Activated CD4-positive, alpha-beta memory T cell treated with anti-CD3 and anti-CD28 coated beads for 36 hours (primary cell): ENCODE data around the gene UGGT1. TPM values are rescaled to one million over a fixed set of nuclear protein-coding genes. Genes with fewer than 3 reads are reported as not detected.
A peak's percentile ranks its signal among the peaks of the same experiment; 100 is the strongest.
"Not testable (repeated sequence)": the region's sequence is repeated elsewhere in the genome, so short reads cannot be mapped to it uniquely, and the experiment has no call there.

Experiments used
- CTCF ChIA-PET: fragments of 350-600 bp; sonication (Branson Sonifier 250); formaldehyde crosslinking; loops from one replicate; lab custom pipeline; 2021; ENCODE audit warnings: antibody characterized with exemption, inconsistent platforms; lab: Charles Lee
- POLR2A ChIA-PET: fragments of 350-600 bp; sonication (Branson Sonifier 250); formaldehyde crosslinking; loops from one replicate; lab custom pipeline; 2021; ENCODE audit warnings: antibody characterized with exemption; lab: Charles Lee
- DNase-seq: peaks from one replicate; pipeline ENCODE4 v3.0.0-alpha.2; 2020
- H3K27ac Mint-ChIP-seq: one replicate; pipeline ENCODE4 v1.8.0; 2021; ENCODE audit warnings: mixed read lengths
- H3K27me3 Mint-ChIP-seq: one replicate; pipeline ENCODE4 v1.8.0; 2021; ENCODE audit warnings: mixed read lengths
- H3K36me3 Mint-ChIP-seq: one replicate; pipeline ENCODE4 v1.8.0; 2021; ENCODE audit warnings: mixed read lengths
- H3K4me1 Mint-ChIP-seq: one replicate; pipeline ENCODE4 v1.8.0; 2021; ENCODE audit warnings: low read depth, mixed read lengths
- H3K4me3 Mint-ChIP-seq: one replicate; pipeline ENCODE4 v1.8.0; 2021; ENCODE audit warnings: mild to moderate bottlenecking, mixed read lengths
- H3K9me3 Mint-ChIP-seq: one replicate; pipeline ENCODE4 v1.8.0; 2021; ENCODE audit warnings: mixed read lengths
- intact Hi-C: fragments of 100-400 bp; cut with micrococcal nuclease; formaldehyde crosslinking; loops from one replicate; pipeline ENCODE4 v1.15.1; 2023
- total RNA-seq, 2 experiments: library from RNA; stranded (reverse); gene quantifications; one replicate each; pipeline ENCODE4 v1.2.3, GENCODE V29; 2021

Gene UGGT1
- total RNA-seq, 2 experiments from 2014 or later, result 50.8 to 53.2 TPM

- H3K9me3 Mint-ChIP-seq, result no peaks in the 10 kb centered on the region
- no peak for DNase-seq
- ChIA-PET POLR2A (no interaction called here), CTCF (interaction anchor here (0.6 kb wide), 1 partner anchor 28 kb away, joined by 3 read pairs; no protein-coding TSS in a partner anchor)
- H3K4me3 Mint-ChIP-seq, result no peak overlapping the region
- no peaks in the 10 kb centered on the region for H3K36me3 Mint-ChIP-seq
- H3K27ac Mint-ChIP-seq, result no peak overlapping the region
- H3K27me3 Mint-ChIP-seq, result no peaks in the 10 kb centered on the region
- intact Hi-C loops, result no loop called here
- no peaks in the 10 kb centered on the region for H3K4me1 Mint-ChIP-seq
These were observed 115.2 kb downstream of the UGGT1 start for GRCh38 chr2:128206245-128206644.

DNA sequence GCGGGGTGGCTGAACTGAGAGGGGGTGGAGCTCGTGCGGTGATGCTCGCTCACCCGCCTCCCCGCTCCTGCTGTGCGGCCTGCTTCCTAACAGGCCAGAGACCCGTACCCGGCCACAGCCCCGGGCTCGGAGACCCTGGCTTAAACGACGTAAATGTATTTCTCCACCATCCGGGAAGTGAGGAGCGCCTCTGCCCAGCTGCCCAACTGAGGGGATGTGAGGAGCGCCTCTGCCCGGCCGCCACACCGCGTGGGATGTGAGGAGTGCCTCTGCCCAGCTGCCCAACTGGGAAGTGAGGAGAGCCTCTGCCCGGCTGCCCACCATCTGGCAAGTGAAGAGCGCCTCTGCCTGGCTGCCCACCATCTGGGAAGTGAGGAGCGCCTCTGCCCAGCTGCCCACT, 117.0 kb downstream of the UGGT1 start:
- POLR2A ChIA-PET, result no interaction called here
- no peaks in the 10 kb centered on the region for H3K36me3 Mint-ChIP-seq
- H3K4me3 Mint-ChIP-seq, result no peak overlapping the region
- CTCF ChIA-PET, result no interaction called here
- no peaks in the 10 kb centered on the region for H3K4me1 Mint-ChIP-seq
- intact Hi-C loops, result no loop called here
- H3K27me3 Mint-ChIP-seq, result no peaks in the 10 kb centered on the region
- H3K9me3 Mint-ChIP-seq, result no peaks in the 10 kb centered on the region
- no peak for DNase-seq
- H3K27ac Mint-ChIP-seq, result no peak overlapping the region

DNA sequence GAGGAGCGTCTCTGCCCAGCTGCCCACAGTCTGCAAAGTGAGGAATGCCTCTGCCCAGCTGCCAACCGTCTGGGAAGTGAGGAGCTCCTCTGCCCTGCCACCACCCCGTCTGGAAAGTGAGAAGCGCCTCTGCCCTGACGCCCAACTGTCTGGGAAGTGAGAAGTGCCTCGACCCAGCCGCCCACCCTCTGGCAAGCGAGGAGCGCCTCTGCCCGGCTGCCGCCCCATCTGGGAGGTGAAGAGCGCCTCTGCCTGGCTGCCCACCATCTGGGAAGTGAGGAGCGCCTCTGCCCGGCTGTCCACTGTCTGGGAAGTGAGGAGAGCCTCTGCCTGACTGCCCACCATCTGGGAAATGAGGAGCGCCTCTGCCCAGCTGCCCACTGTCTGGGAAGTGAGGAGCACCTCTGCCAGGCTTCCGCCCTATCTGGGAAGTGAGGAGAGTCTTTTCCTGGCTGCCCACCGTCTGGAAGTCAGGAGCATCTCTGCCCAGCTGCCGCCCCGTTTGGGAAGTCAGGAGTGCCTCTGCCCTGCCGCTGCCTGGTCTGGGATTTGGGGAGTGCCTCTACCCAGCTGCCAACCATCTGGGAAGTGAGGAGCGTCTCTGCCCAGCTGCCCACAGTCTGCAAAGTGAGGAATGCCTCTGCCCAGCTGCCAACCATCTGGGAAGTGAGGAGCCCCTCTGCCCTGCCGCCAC, 117.8 kb downstream of the UGGT1 start:
- H3K36me3 Mint-ChIP-seq, DNase-seq, H3K9me3 Mint-ChIP-seq, intact Hi-C loops, POLR2A ChIA-PET, H3K4me3 Mint-ChIP-seq, H3K4me1 Mint-ChIP-seq, H3K27me3 Mint-ChIP-seq, H3K27ac Mint-ChIP-seq, CTCF ChIA-PET: not testable (repeated sequence)

- H3K27me3 Mint-ChIP-seq, result peaks cover 1% of the 10 kb centered on the region
- no peaks in the 10 kb centered on the region for H3K9me3 Mint-ChIP-seq
- intact Hi-C loops, result no loop called here
- no peak for DNase-seq
- no peak overlapping the region for H3K27ac Mint-ChIP-seq
- POLR2A ChIA-PET, result no interaction called here
- CTCF ChIA-PET, result interaction anchor here (2.1 kb wide), 1 partner anchor 19 kb away, joined by 6 read pairs; no protein-coding TSS in a partner anchor
- H3K4me1 Mint-ChIP-seq, result no peaks in the 10 kb centered on the region
- H3K36me3 Mint-ChIP-seq, result no peaks in the 10 kb centered on the region
- no peak overlapping the region for H3K4me3 Mint-ChIP-seq
These were observed 123.3 kb downstream of the UGGT1 start for GRCh38 chr2:128214251-128214650.

DNA sequence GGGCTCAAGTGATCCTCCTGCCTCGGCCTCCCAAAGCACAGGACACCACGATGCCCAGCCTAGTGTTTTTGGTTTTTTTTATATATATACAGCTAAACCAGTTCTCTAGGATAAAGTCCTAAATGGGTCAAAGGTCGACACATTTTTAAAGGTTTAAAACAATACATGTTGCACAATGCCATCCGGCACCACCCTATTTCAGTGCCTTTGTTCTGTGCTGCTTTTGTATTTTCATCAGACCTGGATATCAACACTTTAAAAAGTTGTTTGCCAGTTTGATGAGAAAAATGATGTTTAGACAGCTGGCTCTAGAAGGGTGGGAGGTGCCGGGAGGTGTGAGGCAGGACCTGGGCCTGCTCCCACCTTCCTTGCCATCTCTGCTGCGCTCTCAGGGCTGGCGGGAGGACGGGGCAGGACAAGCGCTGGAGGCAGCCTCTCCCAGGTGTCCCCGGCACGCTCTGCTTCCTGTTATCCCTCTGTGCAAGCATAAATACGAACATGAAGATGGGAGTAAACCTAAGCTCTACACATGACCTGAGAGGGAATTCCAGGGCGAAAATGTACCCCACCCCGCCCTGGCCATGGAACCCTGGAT, 124.0 kb downstream of the UGGT1 start:
- intact Hi-C loops, result no loop called here
- no peaks in the 10 kb centered on the region for H3K36me3 Mint-ChIP-seq
- H3K4me1 Mint-ChIP-seq, result no peaks in the 10 kb centered on the region
- DNase-seq, result no peak
- no peaks in the 10 kb centered on the region for H3K9me3 Mint-ChIP-seq
- POLR2A ChIA-PET, result no interaction called here
- no peak overlapping the region for H3K27ac Mint-ChIP-seq
- CTCF ChIA-PET, result interaction anchor here (0.6 to 2.1 kb wide), 2 partner anchors 18 to 22 kb away, joined by 4 to 6 read pairs; no protein-coding TSS in a partner anchor
- peaks cover 1% of the 10 kb centered on the region for H3K27me3 Mint-ChIP-seq
- no peak overlapping the region for H3K4me3 Mint-ChIP-seq

DNA sequence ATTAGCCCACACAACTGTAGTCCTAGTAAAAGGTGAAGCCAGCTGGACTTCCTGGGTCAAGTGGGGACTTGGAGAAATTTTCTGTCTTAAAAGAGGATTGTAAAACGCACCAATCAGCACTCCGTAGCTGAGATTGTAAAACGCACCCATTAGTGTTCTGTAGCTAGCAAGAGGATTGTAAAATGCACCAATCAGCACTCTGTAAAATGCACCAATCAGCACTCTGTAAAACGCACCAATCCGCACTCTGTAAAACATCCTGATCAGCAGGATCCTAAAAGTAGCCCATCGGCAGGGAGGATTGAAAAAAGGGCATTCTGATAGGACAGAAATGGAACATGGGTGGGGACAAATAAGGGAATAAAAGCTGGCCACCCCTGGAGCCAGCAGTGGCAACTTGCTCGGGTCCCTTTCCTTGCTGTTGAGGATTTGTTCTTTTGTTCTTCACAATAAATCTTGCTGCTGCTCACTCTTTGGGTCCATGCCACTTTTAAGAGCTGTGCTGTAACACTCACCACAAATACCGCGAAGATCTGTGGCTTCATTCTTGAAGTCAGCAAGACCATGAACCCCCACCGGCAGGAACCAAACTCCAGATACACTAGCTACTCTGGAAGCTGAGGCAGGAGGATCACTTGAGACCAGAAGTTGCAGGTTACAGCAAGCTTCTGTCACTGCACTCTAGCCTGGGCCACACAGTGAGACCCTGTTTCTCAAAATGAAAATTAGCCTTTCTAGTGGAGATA, 125.1 kb downstream of the UGGT1 start:
- H3K27me3 Mint-ChIP-seq, result peaks cover 1% of the 10 kb centered on the region
- intact Hi-C loops, result no loop called here
- ChIA-PET POLR2A (interaction anchor here (0.6 kb wide), 1 partner anchor 315 kb away, joined by 3 read pairs; no protein-coding TSS in a partner anchor), CTCF (interaction anchor here (0.9 to 2.1 kb wide), 2 partner anchors 17 to 90 kb away, joined by 3 to 6 read pairs; no protein-coding TSS in a partner anchor)
- H3K27ac Mint-ChIP-seq, result no peak overlapping the region
- no peak for DNase-seq
- no peak overlapping the region for H3K4me3 Mint-ChIP-seq
- H3K9me3 Mint-ChIP-seq, result no peaks in the 10 kb centered on the region
- H3K36me3 Mint-ChIP-seq, result no peaks in the 10 kb centered on the region
- no peaks in the 10 kb centered on the region for H3K4me1 Mint-ChIP-seq

DNA sequence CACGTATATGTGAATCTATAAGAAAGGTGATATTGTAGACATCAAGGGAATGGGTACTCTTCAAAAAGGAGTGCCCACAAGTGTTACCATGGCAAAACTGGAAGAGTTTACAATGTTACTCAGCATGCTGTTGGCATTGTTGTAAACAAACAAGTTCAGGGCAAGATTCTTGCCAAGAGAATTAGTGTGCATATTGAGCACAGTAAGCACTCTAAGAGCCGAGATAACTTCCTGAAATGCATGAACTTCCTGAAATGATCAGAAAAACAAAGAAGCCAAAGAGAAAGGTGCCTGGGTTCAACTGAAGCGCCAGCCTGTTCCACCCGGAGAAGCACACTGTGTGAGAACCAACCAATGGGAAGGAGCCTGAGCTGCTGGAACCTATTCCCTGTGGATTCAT, 126.7 kb downstream of the UGGT1 start:
- Mint-ChIP-seq H3K9me3 (no peaks in the 10 kb centered on the region), H3K36me3 (no peaks in the 10 kb centered on the region), H3K4me1 (no peaks in the 10 kb centered on the region), H3K27me3 (peaks cover 1% of the 10 kb centered on the region), H3K4me3 (no peak overlapping the region), H3K27ac (no peak overlapping the region)
- DNase-seq, result no peak
- intact Hi-C loops, result no loop called here
- POLR2A ChIA-PET, result no interaction called here
- CTCF ChIA-PET, result no interaction called here

DNA sequence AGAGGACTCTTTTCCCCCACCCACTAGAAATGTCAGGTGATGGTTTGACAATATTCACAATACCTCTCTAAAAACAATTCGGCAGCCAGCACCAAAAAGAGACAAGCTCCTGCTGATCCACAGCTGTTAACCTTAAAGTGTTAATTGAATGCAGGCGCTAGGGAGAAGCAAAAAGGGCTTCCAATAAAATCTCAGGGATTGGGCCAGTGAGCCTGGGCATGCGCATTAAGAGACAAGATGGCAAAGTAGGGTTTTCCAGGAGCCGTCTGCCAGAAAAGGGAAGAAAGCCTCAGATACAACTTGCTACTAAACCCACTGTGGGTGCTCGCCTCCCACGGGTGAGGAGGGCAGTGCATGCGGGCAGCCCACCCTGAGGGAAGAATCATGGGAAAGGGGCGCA, 128.9 kb downstream of the UGGT1 start:
- DNase-seq, result no peak
- H3K27ac Mint-ChIP-seq, result no peak overlapping the region
- intact Hi-C loops, result no loop called here
- H3K36me3 Mint-ChIP-seq, result no peaks in the 10 kb centered on the region
- H3K9me3 Mint-ChIP-seq, result no peaks in the 10 kb centered on the region
- peaks cover 1% of the 10 kb centered on the region for H3K27me3 Mint-ChIP-seq
- no peaks in the 10 kb centered on the region for H3K4me1 Mint-ChIP-seq
- ChIA-PET CTCF (no interaction called here), POLR2A (no interaction called here)
- H3K4me3 Mint-ChIP-seq, result no peak overlapping the region

- POLR2A ChIA-PET, result no interaction called here
- Mint-ChIP-seq H3K4me1 (no peaks in the 10 kb centered on the region), H3K27ac (no peak overlapping the region), H3K4me3 (no peak overlapping the region), H3K36me3 (no peaks in the 10 kb centered on the region), H3K9me3 (no peaks in the 10 kb centered on the region), H3K27me3 (peaks cover 4% of the 10 kb centered on the region)
- DNase-seq, result no peak
- intact Hi-C loops, result no loop called here
- CTCF ChIA-PET, result no interaction called here
These were observed 136.9 kb downstream of the UGGT1 start for GRCh38 chr2:128227862-128228261.

- Mint-ChIP-seq H3K9me3 (no peaks in the 10 kb centered on the region), H3K27me3 (peaks cover 6% of the 10 kb centered on the region), H3K27ac (no peak overlapping the region), H3K36me3 (no peaks in the 10 kb centered on the region), H3K4me1 (peaks cover 2% of the 10 kb centered on the region), H3K4me3 (no peak overlapping the region)
- ChIA-PET CTCF (no interaction called here), POLR2A (no interaction called here)
- no peak for DNase-seq
- intact Hi-C loops, result no loop called here
These were observed 137.9 kb downstream of the UGGT1 start for GRCh38 chr2:128228894-128229293.

DNA sequence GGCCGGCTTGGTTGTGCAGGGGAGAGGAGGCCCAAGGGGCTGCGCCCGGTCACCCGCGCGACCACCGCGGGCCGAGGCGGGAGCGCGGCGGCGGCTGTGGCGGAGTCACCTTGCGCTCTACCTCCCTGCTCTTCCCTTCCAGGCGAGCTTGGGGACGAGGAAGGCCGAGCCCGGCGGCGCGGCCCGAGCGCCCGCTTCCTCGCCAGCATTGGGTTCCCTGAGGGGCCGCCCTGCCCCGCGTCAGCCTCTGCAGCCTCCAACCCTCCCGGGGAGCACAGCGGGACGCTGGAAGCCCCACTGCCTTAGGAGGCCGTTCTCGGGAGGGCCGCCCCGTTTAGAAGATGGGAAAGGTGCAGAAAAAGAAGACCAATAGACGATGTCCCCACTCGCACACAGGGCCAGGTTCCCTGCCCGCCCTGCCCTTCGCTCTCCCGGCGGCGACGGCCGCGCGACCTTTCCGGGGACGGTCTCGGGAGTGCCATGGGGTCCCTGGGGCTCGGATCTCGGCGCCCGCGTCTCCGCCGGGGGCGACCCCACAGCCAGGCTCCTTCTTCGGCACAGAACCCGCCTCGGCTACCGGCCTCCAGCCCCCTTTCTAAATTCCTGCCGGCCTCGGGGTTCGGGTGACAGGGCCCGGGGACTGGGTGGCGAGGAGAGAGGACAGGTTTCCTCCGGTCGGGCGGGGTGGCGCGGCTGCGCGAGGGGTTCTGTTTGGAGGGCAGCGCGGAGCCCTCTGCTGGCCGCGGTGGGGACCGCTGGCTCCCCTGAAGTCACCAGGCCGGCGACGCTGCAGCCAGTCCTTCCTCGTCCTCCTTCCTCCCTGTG, 142.2 kb downstream of the UGGT1 start:
- Mint-ChIP-seq H3K27ac (no peak overlapping the region), H3K9me3 (no peaks in the 10 kb centered on the region), H3K4me1 (peaks cover 2% of the 10 kb centered on the region), H3K4me3 (peak overlapping the region; percentile 68), H3K27me3 (peaks cover 8% of the 10 kb centered on the region), H3K36me3 (no peaks in the 10 kb centered on the region)
- ChIA-PET POLR2A (no interaction called here), CTCF (interaction anchor here (0.6 to 1.8 kb wide), 5 partner anchors 9 to 169 kb away, joined by 3 to 7 read pairs (median 4); no protein-coding TSS in a partner anchor)
- intact Hi-C loops, result loop anchor here (1.0 to 10.0 kb wide), 4 partner anchors 36 to 378 kb away; partner anchors contain the start of gene POLR2D
- peak; percentile 90 for DNase-seq
